ENCODE data around the gene DPP10. TPM values are rescaled to one million over a fixed set of nuclear protein-coding genes. Genes with fewer than 3 reads are reported as not detected.

The DPP10 gene
- total RNA-seq, 1 donor from 2014 or later, result 1.1 TPM

DNA sequence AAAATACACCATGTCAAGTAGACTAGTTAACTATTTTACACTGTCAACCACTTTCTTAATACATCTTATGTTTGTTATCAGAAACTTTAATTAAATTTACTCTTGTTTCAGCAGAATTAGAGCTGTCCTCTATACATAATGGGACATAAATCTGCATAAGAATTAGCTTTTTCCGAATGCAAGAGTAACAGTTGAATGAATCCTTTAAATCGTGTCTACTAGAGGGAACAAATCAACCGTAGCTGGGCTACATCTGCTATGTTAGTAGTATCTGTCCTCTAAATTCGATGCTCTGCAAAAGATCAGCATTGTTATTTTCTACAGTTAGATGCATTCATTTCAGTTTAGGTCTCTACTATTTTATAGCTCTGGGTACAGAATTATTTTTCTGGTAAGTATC lies 1090.6 kb downstream of the DPP10 start:
- no peak for FAIRE-seq
- Histone ChIP-seq H4K20me1 (ENCODE audit: insufficient read depth, low read length) (no peaks in the 10 kb centered on the region), H3K4me2 (ENCODE audit: low read length) (no peak overlapping the region), H3K4me3 (ENCODE audit: insufficient read depth, low read depth, low read length) (no peak overlapping the region), H3K9ac (ENCODE audit: low read length) (no peak overlapping the region), H3K9me3 (ENCODE audit: insufficient read depth, low read depth, low read length) (no peaks in the 10 kb centered on the region), H3K27ac (ENCODE audit: low read depth, low read length) (no peak overlapping the region), H2AFZ (ENCODE audit: low read depth, low read length) (no peak overlapping the region), H3K36me3 (ENCODE audit: insufficient read depth, low read length) (no peaks in the 10 kb centered on the region), H3K4me1 (ENCODE audit: insufficient read depth, low read length) (no peaks in the 10 kb centered on the region), H3K27me3 (ENCODE audit: insufficient read depth, low read length) (no peaks in the 10 kb centered on the region), H3K79me2 (ENCODE audit: insufficient read depth, low read length) (no peaks in the 10 kb centered on the region)
- Mint-ChIP-seq H3K27me3 (ENCODE audit: low read depth, unreplicated experiment) (no peaks in the 10 kb centered on the region), H3K4me1 (ENCODE audit: low read depth, unreplicated experiment) (no peaks in the 10 kb centered on the region), H3K9me3 (ENCODE audit: unreplicated experiment) (no peaks in the 10 kb centered on the region), H3K36me3 (ENCODE audit: low read depth, unreplicated experiment) (no peaks in the 10 kb centered on the region), H3K4me3 (ENCODE audit: unreplicated experiment) (no peak overlapping the region), H3K27ac (ENCODE audit: unreplicated experiment) (no peak overlapping the region)
- no peak for TF ChIP-seq EZH2 (IDR thresholded peaks at IDR 0.05; ENCODE audit: insufficient read depth, low read length)
- TF ChIP-seq, protein P1, sequence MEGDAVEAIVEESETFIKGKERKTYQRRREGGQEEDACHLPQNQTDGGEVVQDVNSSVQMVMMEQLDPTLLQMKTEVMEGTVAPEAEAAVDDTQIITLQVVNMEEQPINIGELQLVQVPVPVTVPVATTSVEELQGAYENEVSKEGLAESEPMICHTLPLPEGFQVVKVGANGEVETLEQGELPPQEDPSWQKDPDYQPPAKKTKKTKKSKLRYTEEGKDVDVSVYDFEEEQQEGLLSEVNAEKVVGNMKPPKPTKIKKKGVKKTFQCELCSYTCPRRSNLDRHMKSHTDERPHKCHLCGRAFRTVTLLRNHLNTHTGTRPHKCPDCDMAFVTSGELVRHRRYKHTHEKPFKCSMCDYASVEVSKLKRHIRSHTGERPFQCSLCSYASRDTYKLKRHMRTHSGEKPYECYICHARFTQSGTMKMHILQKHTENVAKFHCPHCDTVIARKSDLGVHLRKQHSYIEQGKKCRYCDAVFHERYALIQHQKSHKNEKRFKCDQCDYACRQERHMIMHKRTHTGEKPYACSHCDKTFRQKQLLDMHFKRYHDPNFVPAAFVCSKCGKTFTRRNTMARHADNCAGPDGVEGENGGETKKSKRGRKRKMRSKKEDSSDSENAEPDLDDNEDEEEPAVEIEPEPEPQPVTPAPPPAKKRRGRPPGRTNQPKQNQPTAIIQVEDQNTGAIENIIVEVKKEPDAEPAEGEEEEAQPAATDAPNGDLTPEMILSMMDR (IDR thresholded peaks at IDR 0.05; ENCODE audit: insufficient read depth, low read depth, low read length), result no peak
- DNase-seq (ENCODE audit: low read depth), result no peak

DNA sequence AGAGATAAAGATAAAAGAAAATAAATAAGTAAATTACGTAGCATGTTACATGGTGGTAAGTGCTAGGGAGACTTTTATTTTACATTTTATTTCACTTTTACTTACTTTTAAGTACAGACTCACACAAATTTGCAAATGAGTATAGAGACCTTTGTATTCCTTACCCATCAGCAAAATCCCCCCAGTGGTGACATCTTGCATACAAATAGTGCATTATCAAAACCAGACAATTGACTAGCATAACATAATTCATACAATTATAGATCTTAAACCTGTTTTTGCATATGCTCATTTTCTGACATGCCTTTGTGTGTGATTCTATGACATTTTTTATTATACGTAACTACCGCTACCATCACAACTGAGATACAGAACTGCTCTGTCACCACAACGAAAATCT lies 1099.4 kb downstream of the DPP10 start:
- Histone ChIP-seq H3K4me3 (ENCODE audit: insufficient read depth, low read depth, low read length) (no peak overlapping the region), H3K9ac (ENCODE audit: low read length) (no peak overlapping the region), H3K4me1 (ENCODE audit: insufficient read depth, low read length) (no peaks in the 10 kb centered on the region), H3K27me3 (ENCODE audit: insufficient read depth, low read length) (no peaks in the 10 kb centered on the region), H3K79me2 (ENCODE audit: insufficient read depth, low read length) (no peaks in the 10 kb centered on the region), H2AFZ (ENCODE audit: low read depth, low read length) (no peak overlapping the region), H3K27ac (ENCODE audit: low read depth, low read length) (no peak overlapping the region), H3K9me3 (ENCODE audit: insufficient read depth, low read depth, low read length) (peaks cover 3% of the 10 kb centered on the region), H3K36me3 (ENCODE audit: insufficient read depth, low read length) (no peaks in the 10 kb centered on the region), H4K20me1 (ENCODE audit: insufficient read depth, low read length) (no peaks in the 10 kb centered on the region), H3K4me2 (ENCODE audit: low read length) (no peak overlapping the region)
- Mint-ChIP-seq H3K4me1 (ENCODE audit: low read depth, unreplicated experiment) (no peaks in the 10 kb centered on the region), H3K27ac (ENCODE audit: unreplicated experiment) (no peak overlapping the region), H3K27me3 (ENCODE audit: low read depth, unreplicated experiment) (no peaks in the 10 kb centered on the region), H3K36me3 (ENCODE audit: low read depth, unreplicated experiment) (no peaks in the 10 kb centered on the region), H3K4me3 (ENCODE audit: unreplicated experiment) (no peak overlapping the region), H3K9me3 (ENCODE audit: unreplicated experiment) (no peaks in the 10 kb centered on the region)
- FAIRE-seq (no peak), DNase-seq (ENCODE audit: low read depth) (no peak)
- no peak for TF ChIP-seq EZH2 (IDR thresholded peaks at IDR 0.05; ENCODE audit: insufficient read depth, low read length)
- TF ChIP-seq, protein P1 (IDR thresholded peaks at IDR 0.05; ENCODE audit: insufficient read depth, low read depth, low read length), result no peak

DNA sequence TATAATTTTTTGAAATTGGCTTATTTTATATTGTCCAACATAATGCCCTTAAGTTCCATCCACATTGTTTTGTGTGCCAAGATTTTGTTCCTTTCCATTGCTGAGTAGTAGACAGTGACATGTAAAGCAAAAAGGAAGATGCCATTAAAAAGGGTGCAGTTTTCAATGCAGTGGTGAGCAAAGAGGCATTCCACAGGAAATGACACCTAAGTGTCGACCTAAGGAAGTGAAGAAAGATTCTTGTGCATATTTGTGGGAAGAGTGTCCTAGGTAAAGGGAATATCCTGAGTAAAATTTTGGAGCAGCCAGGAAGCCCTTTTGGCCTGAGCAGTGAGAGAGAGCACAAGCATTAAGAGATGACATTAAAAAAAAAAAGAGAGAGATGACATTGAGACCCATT lies 1099.9 kb downstream of the DPP10 start:
- TF ChIP-seq EZH2 (IDR thresholded peaks at IDR 0.05; ENCODE audit: insufficient read depth, low read length), result no peak
- TF ChIP-seq, protein P1 (IDR thresholded peaks at IDR 0.05; ENCODE audit: insufficient read depth, low read depth, low read length), result no peak
- Histone ChIP-seq H3K4me2 (ENCODE audit: low read length) (no peak overlapping the region), H3K79me2 (ENCODE audit: insufficient read depth, low read length) (no peaks in the 10 kb centered on the region), H3K9me3 (ENCODE audit: insufficient read depth, low read depth, low read length) (peaks cover 3% of the 10 kb centered on the region), H3K27ac (ENCODE audit: low read depth, low read length) (no peak overlapping the region), H3K36me3 (ENCODE audit: insufficient read depth, low read length) (no peaks in the 10 kb centered on the region), H3K4me3 (ENCODE audit: insufficient read depth, low read depth, low read length) (no peak overlapping the region), H2AFZ (ENCODE audit: low read depth, low read length) (no peak overlapping the region), H3K4me1 (ENCODE audit: insufficient read depth, low read length) (no peaks in the 10 kb centered on the region), H4K20me1 (ENCODE audit: insufficient read depth, low read length) (no peaks in the 10 kb centered on the region), H3K27me3 (ENCODE audit: insufficient read depth, low read length) (no peaks in the 10 kb centered on the region), H3K9ac (ENCODE audit: low read length) (no peak overlapping the region)
- H3K27me3 Mint-ChIP-seq (ENCODE audit: low read depth, unreplicated experiment), result no peaks in the 10 kb centered on the region
- H3K36me3 Mint-ChIP-seq (ENCODE audit: low read depth, unreplicated experiment), result no peaks in the 10 kb centered on the region
- H3K27ac Mint-ChIP-seq (ENCODE audit: unreplicated experiment), result no peak overlapping the region
- no peak overlapping the region for H3K4me3 Mint-ChIP-seq (ENCODE audit: unreplicated experiment)
- no peaks in the 10 kb centered on the region for H3K9me3 Mint-ChIP-seq (ENCODE audit: unreplicated experiment)
- no peak for DNase-seq (ENCODE audit: low read depth)
- no peaks in the 10 kb centered on the region for H3K4me1 Mint-ChIP-seq (ENCODE audit: low read depth, unreplicated experiment)
- FAIRE-seq, result no peak
